Ovary (tissue), 3 donors: Measurements from ENCODE around the gene DEFB108B.
"Not testable (repeated sequence)": the region's sequence is repeated elsewhere in the genome, so short reads cannot be mapped to it uniquely, and the experiment has no call there.

Experiments
- CTCF ChIP-seq, 3 donors: fragments of 450-650 bp in 2 of 3; fragments of 200-600 bp in 1 of 3; IDR thresholded peaks; one replicate each; pipeline versions ENCODE4 v1.5.1 to v1.8.0; 2016 to 2022; ENCODE audit warnings: antibody characterized with exemption in 3 of 3, mild to moderate bottlenecking in 1 of 3
- POLR2A ChIP-seq: fragments of 450-650 bp; IDR thresholded peaks from one replicate; pipeline ENCODE4 v1.6.1; 2017; ENCODE audit warnings: antibody characterized with exemption, mild to moderate bottlenecking, moderate library complexity
- donor health status: DM: no; HTN: no; CAD: no.

DNA sequence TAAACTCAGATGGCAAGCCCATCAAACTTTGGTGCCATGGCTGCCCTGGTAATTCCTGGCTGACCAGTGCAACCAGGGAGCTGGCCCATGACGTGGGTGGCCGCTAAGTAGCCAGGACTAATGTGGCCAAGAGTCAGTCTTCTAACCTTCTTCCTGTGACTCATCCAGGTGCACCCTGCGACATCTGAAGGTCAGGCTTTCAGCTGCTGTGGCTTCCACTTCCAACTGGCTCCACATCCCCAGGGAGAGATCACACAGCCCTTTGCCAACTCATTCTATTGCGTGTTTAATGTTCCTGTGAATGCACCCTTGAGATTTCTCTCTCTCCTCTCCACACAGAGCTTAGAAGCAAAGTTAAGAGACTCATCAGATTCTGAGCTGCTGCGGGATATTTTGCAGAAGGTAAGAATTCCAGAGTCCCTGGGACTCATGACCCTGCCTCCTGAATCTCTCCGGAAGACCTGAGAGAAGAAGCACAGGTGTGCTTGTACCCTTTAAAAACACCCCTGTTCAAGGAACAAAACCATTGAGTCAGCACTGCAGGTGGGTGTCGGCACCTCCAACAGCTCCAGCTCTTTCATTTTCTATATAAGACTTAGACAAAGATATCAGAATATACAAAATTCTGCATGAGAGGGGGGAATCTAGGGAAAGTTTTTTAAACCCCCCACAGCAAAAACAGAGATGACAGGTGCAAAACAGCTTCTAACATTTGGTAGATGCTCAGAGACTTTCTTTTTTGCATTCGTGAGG, 43.4 kb upstream of the DEFB108B start:
- not testable (repeated sequence) for TF ChIP-seq CTCF (IDR thresholded peaks at IDR 0.05); POLR2A
